Measurements from ENCODE around the gene GBF1.
"Not testable (repeated sequence)": the region's sequence is repeated elsewhere in the genome, so short reads cannot be mapped to it uniquely, and the experiment has no call there.

- not testable (repeated sequence) for TF ChIP-seq CTCF (IDR thresholded peaks at IDR 0.05); EZH2 (IDR thresholded peaks at IDR 0.05; ENCODE audit: borderline replicate concordance, insufficient read depth, low read depth, low read length, poor library complexity, severe bottlenecking)
These were observed 63.0 kb downstream of the GBF1 start for GRCh38 chr10:102308318-102308717.
